Right renal pelvis (tissue), 4 donors: ENCODE data around the gene CREB3L2. TPM values are rescaled to one million over a fixed set of nuclear protein-coding genes. Genes with fewer than 3 reads are reported as not detected.
"Not testable (repeated sequence)": the region's sequence is repeated elsewhere in the genome, so short reads cannot be mapped to it uniquely, and the experiment has no call there.

Experiments used
- DNase-seq, 4 donors: peaks; one replicate each; pipeline ENCODE4 v3.0.0-alpha.2; 2013; ENCODE audit warnings: low read depth in 4 of 4, low spot score in 3 of 4, missing footprints in 1 of 4
- polyA plus RNA-seq, 4 donors: library from polyadenylated mRNA; unstranded; fragments of 120-200 nt; gene quantifications; one replicate each; pipeline ENCODE4 v1.2.1, GENCODE V29; 2013; ENCODE audit not compliant: insufficient read length in 4 of 4

The CREB3L2 gene
- polyA plus RNA-seq, 4 donors: 50.7 to 55.3 (median 53.5) TPM

DNA sequence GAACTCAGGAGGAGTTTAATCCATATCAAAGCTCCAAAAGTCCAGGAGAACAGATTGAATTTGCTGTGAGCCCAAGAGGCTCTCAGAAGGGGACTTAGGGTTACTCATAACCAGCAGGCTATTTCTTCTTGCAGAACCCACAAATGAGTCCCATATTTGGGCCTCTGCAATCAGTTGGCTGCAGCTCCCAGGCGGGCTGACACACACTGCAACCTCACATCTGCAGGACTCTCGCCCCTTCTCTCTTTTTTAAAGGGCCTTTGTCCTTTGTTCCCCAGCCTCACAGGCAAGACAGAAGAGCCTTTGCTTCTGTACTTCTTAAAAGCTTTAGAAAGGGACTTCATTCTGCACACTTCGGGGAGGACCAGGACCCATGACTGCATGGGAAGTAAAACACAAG is 26.7 kb downstream of the CREB3L2 start:
- DNase-seq: no peak

DNA sequence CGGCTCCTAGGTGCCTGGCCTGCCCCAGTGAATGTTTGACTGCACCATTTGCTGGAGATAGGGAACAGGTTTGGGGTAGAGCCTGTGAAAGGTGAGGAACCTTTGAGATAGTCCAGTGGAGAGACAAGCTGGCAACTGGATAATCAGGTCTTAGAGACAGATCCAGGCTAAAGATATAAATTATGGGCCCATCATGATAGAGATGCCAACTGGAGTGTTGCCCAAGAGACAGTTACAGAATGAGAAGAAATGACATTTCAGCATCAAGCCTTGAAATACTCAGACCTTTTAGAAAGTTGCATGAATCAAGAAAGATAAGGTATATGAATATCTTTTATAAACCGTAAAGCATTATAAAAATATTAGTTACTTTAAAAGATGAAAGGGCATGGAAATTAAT is 27.1 kb downstream of the CREB3L2 start:
- no peak for DNase-seq

DNA sequence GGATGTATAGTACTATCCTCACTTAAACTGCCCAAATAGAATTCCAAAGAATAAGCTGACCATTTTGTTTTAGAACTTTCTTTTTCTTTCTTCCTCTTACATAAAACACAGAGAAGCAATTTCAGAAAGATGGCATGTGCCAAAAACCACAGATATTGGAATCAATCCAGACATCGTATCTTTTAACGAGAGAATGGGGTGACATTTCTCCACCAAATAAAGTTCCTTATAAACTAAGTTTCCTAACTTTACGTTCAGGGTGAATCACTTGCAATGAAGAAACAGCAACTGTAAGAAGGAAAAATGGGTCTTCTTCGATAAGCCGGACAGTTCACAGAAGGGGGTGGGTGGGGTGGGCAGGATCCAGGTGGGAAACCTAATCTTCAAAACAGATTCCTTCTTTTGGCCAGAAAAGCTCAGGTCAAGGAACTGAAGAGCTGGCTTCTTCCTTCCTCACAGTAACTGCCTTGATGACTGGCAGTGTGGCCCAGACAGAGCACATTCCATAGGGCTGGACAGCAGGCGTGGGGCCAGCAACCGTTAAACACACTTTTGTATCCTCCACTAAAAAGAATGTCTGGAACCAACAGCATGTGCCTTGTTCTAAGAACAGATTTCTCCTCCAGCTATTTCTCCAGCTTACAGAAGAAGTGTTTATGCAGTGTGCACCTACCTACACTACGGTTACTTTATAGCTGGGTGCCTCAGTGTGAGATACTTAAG is 31.5 kb downstream of the CREB3L2 start:
- DNase-seq: no peak

DNA sequence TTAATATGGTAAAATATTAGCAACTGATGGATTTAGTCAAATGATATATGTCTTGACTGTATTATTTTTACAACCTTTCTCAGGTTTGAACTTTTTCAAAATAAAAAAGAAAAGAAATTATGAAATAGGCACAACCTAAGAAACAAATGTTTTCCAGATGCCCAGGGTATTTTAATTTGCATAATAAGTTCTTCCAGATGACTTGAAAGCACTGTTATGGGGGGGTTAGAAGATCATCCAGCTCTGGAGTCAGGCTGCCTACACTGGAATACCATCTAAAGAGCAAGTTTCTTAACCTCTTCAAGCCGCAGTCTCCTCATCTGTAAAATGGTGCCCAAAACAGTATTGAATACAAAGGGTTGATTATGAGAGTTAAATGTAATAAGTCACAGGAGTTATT is 32.1 kb downstream of the CREB3L2 start:
- no peak for DNase-seq

DNA sequence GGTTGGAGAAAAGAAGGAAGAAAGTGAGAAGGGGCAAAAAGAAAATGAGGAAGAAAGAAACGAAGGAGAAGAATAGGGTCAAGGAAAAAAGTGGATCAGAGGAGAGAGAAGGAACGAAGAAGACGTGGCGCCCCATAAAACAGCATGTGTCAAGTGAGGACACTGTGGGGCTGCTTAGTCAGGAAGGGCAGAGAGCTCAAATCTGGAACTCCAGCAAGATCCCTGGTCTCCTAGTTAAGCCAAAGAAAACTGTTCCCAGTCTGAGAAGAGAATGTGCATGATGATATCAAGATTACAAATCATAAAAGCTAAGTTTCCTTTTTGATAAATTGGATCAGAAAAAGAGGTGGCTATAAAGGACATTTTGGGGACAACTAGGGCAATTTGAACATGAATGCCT is 33.0 kb downstream of the CREB3L2 start:
- no peak for DNase-seq

DNA sequence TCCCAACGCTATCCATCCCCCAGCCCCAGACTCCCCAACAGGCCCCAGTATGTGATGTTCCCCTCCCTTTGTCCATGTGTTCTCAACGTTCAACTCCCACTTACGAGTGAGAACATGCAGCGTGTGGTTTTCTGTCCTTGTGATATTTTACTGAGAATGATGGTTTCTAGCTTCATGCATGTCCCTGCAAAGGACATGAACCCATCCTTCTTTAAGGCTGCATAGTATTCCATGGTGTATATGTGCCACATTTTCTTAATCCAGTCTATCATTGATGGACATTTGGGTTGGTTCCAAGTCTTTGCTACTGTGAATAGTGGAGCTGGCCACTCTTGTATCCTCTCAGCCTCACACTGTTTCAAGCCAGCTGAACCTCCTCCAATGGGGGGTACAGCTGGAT is 33.5 kb downstream of the CREB3L2 start:
- not testable (repeated sequence) for DNase-seq

DNA sequence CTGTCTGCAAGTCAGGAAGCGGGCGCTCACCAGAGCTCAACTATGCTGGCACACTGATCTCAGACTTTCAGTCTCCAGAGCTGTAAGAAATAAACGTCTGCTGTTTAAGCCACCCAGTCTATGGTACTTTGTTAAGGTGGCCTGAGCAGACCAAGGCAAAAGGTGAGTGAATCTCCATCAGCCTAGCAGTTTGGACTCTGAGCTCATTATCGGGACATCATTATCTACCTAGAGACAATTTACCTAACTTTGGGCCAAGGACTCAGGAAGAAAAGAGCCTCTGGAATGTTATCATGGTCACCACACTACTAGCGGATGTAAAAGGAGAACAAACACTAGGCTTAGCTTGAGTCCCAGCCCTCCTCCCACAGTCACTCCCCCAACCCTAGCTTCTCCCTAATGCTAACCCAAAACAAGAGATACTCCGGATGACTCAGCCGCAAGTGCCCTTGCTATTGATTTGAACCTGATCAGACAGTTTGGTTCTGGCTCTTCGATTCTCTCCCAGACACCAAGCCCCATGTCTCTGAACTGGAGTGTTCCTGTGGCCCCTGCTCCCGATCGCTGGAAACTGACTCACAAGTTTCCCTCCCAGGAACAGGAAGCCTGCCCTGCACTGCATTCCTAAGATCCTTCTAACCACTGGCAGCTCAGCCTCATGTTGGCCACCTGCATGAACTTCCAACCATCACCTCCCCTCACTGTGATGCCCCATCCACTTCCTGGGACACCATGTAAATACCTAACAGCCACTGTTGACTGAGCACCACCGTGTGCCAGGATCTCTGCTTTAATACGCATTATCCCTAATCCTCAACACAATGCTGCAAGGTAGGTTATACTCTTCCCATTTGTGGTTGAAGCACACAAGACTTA is 34.5 kb downstream of the CREB3L2 start:
- no peak for DNase-seq

DNA sequence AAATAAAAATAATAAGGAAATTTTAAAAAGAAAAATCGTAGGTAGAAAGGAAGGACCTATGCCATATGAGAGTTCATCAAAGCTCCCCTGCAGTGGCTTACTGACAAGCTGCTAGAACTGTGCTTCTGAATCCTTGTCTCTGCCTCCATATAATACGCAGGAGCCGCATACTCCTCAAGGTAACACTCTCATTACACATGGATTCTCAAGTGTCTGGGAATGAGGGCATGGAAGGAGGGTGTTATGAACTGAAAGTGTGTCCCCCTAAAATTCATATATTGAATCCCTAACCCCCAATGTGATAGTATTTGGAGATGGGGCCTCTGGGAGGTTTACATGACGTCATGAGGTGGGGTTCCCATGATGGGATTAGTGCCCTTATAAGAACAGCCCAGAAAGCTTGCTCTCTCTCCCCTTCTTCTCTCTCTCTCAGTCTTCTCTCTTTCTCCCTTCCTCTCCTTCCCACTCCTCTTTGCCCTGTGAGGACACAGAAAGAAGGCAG is 35.2 kb downstream of the CREB3L2 start:
- no peak for DNase-seq

DNA sequence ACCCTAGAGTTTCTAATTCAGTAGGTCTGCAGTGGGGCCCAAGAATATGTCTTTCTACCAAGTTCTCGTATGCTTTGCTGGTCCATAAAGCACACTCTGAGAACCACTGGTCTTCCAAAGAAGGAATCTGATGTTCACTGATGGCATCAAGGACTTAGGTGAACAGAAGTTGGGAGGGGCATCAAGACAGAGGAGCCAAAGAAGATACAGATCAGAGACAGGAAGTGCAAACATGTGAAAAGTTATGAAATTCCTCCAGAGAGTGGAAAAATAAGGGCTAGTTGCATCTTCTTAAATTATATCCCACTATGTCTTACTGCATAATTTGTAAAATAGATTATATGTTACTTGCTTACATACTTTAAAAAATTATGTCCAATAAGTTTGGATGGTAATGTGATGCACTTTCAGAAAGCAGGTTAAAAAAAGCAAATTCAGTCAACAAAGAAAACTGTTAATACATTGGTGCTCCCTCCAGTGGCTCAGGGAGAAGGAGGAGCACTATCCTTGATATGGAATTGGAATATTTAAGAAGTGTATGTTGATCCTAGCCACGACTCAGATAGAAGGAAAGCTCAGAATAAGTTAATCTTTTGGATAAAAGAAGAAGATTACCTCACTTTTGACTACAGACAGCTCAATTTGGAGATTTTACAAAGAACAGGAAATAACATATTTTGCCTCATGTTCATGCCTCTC is 35.8 kb downstream of the CREB3L2 start:
- no peak for DNase-seq

DNA sequence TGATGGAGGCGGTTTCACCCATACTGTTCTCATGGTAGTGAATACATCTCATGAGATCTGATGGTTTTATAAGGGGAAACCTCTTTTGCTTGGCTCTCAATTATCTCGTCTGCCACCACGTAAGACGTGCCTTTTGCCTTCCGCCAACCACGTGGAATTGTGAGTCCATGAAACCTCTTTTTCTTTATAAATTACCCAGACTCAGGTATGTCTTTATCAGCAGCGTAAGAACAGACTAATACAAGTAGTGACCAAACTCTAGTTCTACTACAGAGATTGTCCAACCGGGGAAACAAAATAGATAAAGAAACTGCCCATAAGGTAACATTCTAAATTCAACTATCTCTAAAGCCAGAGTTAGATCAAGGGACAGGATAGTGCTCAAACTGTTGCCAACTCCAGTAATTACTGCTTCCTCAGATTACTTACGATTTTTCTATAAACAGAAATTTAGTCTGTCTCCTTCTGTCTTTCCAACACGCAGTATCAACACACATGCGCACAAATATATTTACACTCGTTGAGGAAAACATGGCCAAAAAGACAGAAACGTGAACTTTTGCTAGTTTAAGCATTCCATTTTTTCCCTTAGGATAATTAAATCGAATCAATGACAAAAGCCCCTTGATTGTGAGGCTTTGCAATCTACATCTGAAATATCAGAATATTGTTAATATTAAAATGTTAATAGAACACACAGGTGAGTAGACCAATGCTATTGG is 36.9 kb downstream of the CREB3L2 start:
- no peak for DNase-seq

DNA sequence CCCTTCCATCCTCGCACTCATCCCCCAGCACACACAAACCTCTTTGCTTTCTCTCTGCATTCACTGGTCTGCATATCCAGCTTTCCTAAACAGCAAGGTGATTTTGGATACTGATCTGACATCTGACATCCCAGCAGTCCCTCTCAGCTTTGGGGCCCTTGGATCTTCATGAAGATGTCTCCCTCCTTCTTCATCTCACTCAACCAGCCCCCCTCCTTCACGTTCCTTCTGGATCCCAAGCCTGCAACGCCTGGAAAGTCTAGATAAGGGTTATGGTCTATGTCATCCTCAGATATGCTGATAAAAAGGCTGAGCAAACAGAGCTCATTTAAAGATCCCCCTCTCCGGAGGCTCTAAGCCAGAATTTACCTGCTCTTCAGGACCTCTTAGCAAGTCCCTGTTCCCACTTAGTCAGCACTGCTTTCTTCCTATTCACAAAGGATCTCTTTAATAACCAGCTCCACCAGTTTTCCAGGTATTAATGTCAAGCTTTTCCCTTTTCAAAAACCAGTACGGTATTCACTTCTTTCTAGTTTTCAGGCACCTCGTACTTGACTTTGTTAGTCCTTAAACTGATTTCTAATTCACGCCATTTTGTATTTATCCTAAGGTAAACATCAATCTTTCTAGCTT is 38.9 kb downstream of the CREB3L2 start:
- no peak for DNase-seq

DNA sequence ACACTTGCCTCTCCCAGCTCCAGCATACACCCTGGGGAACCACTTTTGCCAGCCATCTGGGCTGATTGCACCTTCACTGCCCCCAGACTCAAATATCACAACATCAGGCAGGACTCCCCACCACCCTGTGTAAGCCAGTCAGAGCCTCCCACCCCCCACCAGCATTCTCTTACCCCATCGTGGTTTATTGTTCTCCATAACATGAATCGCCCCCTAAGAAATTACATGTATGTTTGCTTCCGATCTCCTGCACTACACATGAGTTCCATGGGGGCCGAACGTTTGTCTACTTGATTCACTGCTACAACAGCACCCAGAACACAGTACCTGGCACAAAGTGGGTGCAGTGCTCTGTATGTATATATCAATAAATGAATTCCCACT is 39.4 kb downstream of the CREB3L2 start:
- no peak for DNase-seq

DNA sequence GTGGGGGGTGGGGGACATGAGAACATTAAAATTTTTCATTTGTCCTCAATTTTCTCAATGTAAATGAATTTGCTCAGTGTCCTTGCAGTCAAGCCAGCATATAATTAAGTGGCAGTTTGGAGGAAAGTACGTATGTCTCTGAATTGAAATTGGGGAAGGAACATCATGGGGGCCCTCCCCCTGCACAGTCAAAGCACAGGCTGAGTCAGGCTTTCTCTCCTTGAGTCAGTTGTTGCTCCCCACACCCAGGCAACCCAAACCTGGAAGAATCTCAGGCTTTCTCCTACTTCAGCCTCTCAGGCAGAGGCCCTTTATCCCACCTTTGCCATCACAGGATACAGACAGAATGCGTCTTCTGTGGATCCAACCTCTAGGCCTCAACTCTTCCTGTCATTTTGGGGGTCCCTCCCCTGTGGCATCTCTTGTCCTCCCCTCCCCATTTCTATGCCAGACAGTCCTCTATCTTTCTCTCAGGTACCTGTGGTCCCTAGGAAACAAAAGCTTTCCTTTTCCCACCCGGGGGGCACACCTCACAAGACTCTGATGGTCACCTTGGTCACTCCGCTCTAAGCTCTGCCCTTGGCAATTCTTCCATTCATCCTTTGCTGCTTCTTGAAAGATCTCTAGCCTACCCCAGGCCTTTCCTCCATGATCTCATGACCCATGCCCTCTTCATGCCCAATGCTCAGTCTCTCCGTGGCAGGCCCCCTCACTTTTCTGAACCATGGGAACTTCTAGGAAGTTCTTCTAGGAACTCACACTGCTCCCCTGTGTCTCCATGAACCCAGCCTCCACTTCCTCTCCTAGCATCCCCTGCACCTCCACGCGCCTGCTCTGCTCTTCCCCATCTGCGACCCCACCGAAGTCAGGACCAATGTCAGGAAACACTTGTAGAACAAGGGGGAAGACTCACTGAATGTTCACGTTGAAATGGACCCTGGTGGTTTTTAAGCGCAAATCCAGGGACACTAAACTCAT is 40.4 kb downstream of the CREB3L2 start:
- no peak for DNase-seq

DNA sequence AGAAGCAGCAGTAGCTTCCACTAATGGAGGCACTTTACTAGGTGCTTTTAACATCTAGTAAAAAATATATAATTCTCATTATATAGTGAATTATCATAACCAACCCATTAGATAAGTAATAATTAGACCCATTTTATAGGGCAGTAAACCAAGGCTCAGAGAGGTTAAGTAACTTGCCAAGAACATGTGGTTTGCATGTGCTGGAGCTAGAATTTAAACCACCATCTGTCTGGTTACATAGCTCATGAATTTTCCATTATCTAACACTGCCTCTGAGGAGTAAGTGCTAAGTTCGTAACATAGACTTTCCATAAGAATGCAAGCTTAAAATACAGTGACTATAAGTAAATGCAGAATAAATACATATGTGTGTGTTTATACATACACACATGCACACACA is 41.9 kb downstream of the CREB3L2 start:
- DNase-seq: no peak

DNA sequence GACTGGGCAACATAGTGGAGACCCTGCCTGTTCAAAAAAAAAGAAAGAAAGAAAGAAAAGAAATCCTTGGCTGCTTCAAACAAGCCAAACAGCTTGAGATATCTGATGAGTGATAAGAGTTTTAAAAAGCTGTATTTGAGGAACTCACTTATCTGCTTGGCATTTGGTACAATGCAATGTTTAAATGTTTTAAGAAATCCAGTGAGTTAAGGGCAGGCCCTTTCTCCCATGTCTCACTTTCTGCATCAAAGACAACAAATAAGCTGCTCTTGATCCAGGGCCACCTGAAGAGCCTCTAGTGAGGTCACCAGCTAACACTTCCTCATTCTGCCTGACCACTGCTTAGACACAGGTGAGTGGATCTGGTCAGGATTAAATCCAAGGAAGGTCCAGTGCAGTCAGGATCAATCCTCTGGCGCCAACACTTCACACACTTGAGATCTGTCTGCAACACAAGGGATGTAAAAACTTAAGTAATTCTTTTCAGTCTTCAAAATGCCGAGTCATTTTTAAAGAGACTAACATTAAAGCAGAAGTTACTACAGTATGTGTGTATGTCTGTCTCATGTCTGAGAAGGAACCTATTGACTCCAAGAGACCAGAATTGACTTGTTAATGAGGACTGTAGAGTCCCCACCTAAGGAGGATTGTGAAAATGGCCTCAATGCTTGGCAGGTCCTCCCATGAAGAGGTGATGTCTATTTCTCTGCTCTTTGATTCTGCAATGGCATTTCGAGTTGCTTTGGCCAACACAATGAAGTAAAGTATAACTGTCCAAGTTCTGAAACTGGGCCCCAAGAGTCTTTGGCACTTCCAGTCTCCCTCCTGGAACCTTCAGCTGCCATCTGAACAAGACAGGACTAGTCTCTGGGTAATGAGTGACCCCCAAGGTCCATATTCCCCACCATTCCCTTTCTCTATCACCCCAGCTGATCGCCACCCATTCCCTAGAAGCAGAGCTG is 43.1 kb downstream of the CREB3L2 start:
- no peak for DNase-seq

DNA sequence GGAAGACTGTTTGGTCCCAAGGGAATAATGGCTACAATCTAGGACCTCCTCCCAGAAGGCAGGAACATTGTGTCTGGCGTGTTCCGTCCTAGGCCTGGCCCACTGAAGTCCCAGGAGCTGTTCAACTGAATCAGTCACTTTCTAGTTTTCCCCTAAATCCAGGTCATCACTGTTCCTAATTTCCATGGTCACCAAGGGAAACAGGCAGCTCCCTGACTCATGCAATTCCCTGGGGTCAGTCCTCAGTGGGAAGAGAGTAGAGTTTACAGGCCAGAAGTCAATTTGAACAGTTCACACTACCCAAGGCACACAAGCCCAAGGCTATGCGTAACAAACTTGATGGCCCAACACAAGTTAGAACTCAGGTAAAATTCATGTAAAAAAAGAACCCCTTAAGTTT is 44.0 kb downstream of the CREB3L2 start:
- no peak for DNase-seq

DNA sequence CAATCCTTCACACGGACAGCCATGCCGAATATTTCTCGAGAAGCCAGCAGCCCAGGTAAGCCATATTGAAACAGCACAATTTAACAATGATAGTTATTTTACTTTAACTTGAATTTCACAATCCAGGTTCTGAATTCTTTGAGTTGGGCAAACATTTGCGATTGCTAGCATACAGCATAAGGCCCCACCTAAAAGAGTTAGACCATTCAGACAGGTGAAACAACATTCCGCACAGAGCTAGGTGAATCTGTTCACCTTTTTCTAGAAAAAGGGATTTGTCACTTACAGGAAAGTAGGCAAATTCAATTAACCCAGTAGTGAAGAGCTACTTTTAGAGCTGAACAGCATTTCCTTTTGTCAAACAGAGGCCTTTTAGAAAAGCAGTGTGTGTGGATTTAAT is 45.3 kb downstream of the CREB3L2 start:
- DNase-seq: no peak

DNA sequence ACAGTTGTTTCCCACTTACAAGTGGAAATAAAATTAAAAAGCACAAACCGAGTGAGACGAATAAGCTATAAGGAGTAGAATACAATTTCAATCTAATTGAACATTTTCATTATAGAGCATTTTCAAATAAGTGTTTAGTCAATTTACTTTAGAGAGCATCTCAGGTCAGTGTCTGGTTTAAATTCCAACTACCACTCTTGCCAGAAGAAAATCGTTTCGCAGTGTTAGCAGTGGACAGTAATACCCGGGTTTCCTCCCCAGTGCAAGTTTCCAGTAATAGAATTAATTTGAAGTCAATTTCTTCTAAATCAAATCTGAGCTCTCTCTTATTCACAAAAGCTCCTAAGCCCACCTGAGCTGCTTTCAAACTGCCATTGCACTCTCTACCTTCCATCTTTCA is 45.7 kb downstream of the CREB3L2 start:
- DNase-seq: no peak
